AG10803 (cell line): ENCODE results near the gene PBRM1.

Source experiments
- DNase-seq: peaks from one replicate; pipeline ENCODE4 v3.0.0; 2010; ENCODE audit warnings: low read depth
- H3K4me3 ChIP-seq: 2 replicates; pipeline ENCODE4 v1.5.1; 2011; ENCODE audit warnings: mild to moderate bottlenecking, low read length, control low read depth
- CTCF ChIP-seq: conservative IDR thresholded peaks from 2 replicates; pipeline ENCODE4 v1.5.1; 2011; ENCODE audit warnings: mild to moderate bottlenecking, low read length, control low read depth, inconsistent platforms

PBRM1 gene

GRCh38 chr3:52703341-52703740 lies 17.6 kb upstream of the PBRM1 start:
- TF ChIP-seq CTCF = no peak
- peak overlapping the region; percentile 98 for H3K4me3 ChIP-seq
- no peak for DNase-seq

GRCh38 chr3:52697632-52697965 lies 11.9 kb upstream of the PBRM1 start:
- no peak overlapping the region for H3K4me3 ChIP-seq
- no peak for DNase-seq
- no peak for TF ChIP-seq CTCF

- no peak for DNase-seq
- H3K4me3 ChIP-seq = no peak overlapping the region
- no peak for TF ChIP-seq CTCF
These were observed 11.3 kb upstream of the PBRM1 start for GRCh38 chr3:52696830-52697631.

GRCh38 chr3:52695798-52696671 lies 10.3 kb upstream of the PBRM1 start:
- DNase-seq = no peak
- no peak overlapping the region for H3K4me3 ChIP-seq

GRCh38 chr3:52694528-52695189 lies 8.9 kb upstream of the PBRM1 start:
- DNase-seq = no peak
- H3K4me3 ChIP-seq = no peak overlapping the region
- TF ChIP-seq CTCF = no peak

More at GRCh38 chr3:52695798-52696671, 10.3 kb upstream of the PBRM1 start:
- no peak for TF ChIP-seq CTCF

GRCh38 chr3:52693071-52693470 lies 7.4 kb upstream of the PBRM1 start:
- peak; percentile 46 for DNase-seq
- TF ChIP-seq CTCF = no peak
- H3K4me3 ChIP-seq = no peak overlapping the region
